Astrocyte (in vitro differentiated cells and primary cell): ENCODE measurements around the gene PCDH7.

Experiments used
- CTCF ChIP-seq: IDR thresholded peaks from 2 replicates; pipeline ENCODE4 v1.5.1; 2011; ENCODE audit warnings: low read depth, mild to moderate bottlenecking, inconsistent platforms, low read length, moderate library complexity; ENCODE audit not compliant: insufficient read depth
- EZH2 ChIP-seq: IDR thresholded peaks from 2 replicates; pipeline ENCODE4 v1.6.1; 2012; ENCODE audit warnings: mild to moderate bottlenecking, low read length, inconsistent platforms; ENCODE audit not compliant: insufficient read depth

GRCh38 chr4:30776921-30777415 is 56.8 kb downstream of the PCDH7 start:
- no peak for TF ChIP-seq CTCF
- no peak for TF ChIP-seq EZH2
